IPS-NIHi7 (cell line): ENCODE results near the gene NOPCHAP1.
"Not testable (repeated sequence)": the region's sequence is repeated elsewhere in the genome, so short reads cannot be mapped to it uniquely, and the experiment has no call there.

Source experiments
- DNase-seq: peaks from one replicate; pipeline ENCODE4 v3.0.0; 2012; ENCODE audit warnings: mixed read lengths; ENCODE audit errors: extremely low spot score

Gene NOPCHAP1

GRCh38 chr12:104986022-104986941, at the start of gene NOPCHAP1:
Gene NOPCHAP1 (plus strand): TSS chr12:104986316. CDS start chr12:104986353, 37 bp downstream.
- peak; percentile 97 for DNase-seq

- DNase-seq: no peak
Observed at GRCh38 chr12:104938371-104938770, 47.7 kb upstream of the NOPCHAP1 start.

GRCh38 chr12:104939089-104939488, 47.0 kb upstream of the NOPCHAP1 start:
- DNase-seq: no peak

- DNase-seq: no peak
Observed at GRCh38 chr12:104941454-104941853, 44.7 kb upstream of the NOPCHAP1 start.

GRCh38 chr12:104942075-104942474, 44.0 kb upstream of the NOPCHAP1 start:
- DNase-seq: no peak

- DNase-seq: not testable (repeated sequence)
Observed at GRCh38 chr12:104943401-104943800, 42.7 kb upstream of the NOPCHAP1 start.

- DNase-seq: no peak
Observed at GRCh38 chr12:104944252-104944651, 41.9 kb upstream of the NOPCHAP1 start.

GRCh38 chr12:104948716-104949115, 37.4 kb upstream of the NOPCHAP1 start:
- not testable (repeated sequence) for DNase-seq

GRCh38 chr12:104951759-104952509, 34.2 kb upstream of the NOPCHAP1 start:
- no peak for DNase-seq

- DNase-seq: no peak
Observed at GRCh38 chr12:104952816-104953215, 33.3 kb upstream of the NOPCHAP1 start.

- no peak for DNase-seq
Observed at GRCh38 chr12:104953323-104953722, 32.8 kb upstream of the NOPCHAP1 start.

GRCh38 chr12:104955703-104956102, 30.4 kb upstream of the NOPCHAP1 start:
- DNase-seq: no peak

- DNase-seq: no peak
Observed at GRCh38 chr12:104956870-104957718, 29.0 kb upstream of the NOPCHAP1 start.

GRCh38 chr12:104957719-104958000, 28.5 kb upstream of the NOPCHAP1 start:
- peak; percentile 52 for DNase-seq

GRCh38 chr12:104958001-104958804, 27.9 kb upstream of the NOPCHAP1 start, which contains the start of gene SLC41A2:
Gene SLC41A2 (minus strand): TSS chr12:104958290. CDS start chr12:104928527, 29,763 bp downstream.
- peak; percentile 93 for DNase-seq

- DNase-seq: no peak
Observed at GRCh38 chr12:104958805-104959334, 27.2 kb upstream of the NOPCHAP1 start.

GRCh38 chr12:104959335-104959841, 26.7 kb upstream of the NOPCHAP1 start:
- DNase-seq: no peak

- DNase-seq: no peak
Observed at GRCh38 chr12:104960464-104960863, 25.7 kb upstream of the NOPCHAP1 start.

- no peak for DNase-seq
Observed at GRCh38 chr12:104963757-104964156, 22.4 kb upstream of the NOPCHAP1 start.

- no peak for DNase-seq
Observed at GRCh38 chr12:104964167-104964855, 21.8 kb upstream of the NOPCHAP1 start.
